ENCODE measurements around the gene OR1J4.

Gene OR1J4

GRCh38 chr9:122518841-122519240, at the start of gene OR1J4:
Gene OR1J4, plus strand, starts transcription at chr9:122519141. Its CDS starts 0 bp downstream, at chr9:122519141.
- Histone ChIP-seq H3K36me3 (ENCODE audit: low read depth) (no peaks in the 10 kb centered on the region), H3K4me3 (ENCODE audit: severe bottlenecking) (no peak within 1 kb of the TSS), H3K9me3 (ENCODE audit: severe bottlenecking) (no peaks in the 10 kb centered on the region), H3K27ac (ENCODE audit: poor library complexity, severe bottlenecking) (no peak within 1 kb of the TSS), H3K4me1 (ENCODE audit: insufficient read depth, poor library complexity, severe bottlenecking) (no peaks in the 10 kb centered on the region), H3K27me3 (ENCODE audit: insufficient read depth, poor library complexity, severe bottlenecking) (peaks cover 7% of the 10 kb centered on the region)
- no peak for ATAC-seq (ENCODE audit: low read depth)
- no peak for DNase-seq (ENCODE audit: low spot score)
- TF ChIP-seq CTCF (IDR thresholded peaks at IDR 0.05; ENCODE audit: poor library complexity, severe bottlenecking) = no peak

- Histone ChIP-seq H3K9me3 (ENCODE audit: severe bottlenecking) (no peaks in the 10 kb centered on the region), H3K36me3 (ENCODE audit: low read depth) (no peaks in the 10 kb centered on the region), H3K4me1 (ENCODE audit: insufficient read depth, poor library complexity, severe bottlenecking) (no peaks in the 10 kb centered on the region), H3K27ac (ENCODE audit: poor library complexity, severe bottlenecking) (no peak overlapping the region), H3K27me3 (ENCODE audit: insufficient read depth, poor library complexity, severe bottlenecking) (no peaks in the 10 kb centered on the region), H3K4me3 (ENCODE audit: severe bottlenecking) (no peak overlapping the region)
- no peak for TF ChIP-seq CTCF (IDR thresholded peaks at IDR 0.05; ENCODE audit: poor library complexity, severe bottlenecking)
- DNase-seq (ENCODE audit: low spot score) (no peak), ATAC-seq (ENCODE audit: low read depth) (no peak)
Observed at GRCh38 chr9:122474561-122474960, 44.4 kb upstream of the OR1J4 start.

- no peak for TF ChIP-seq CTCF (IDR thresholded peaks at IDR 0.05; ENCODE audit: poor library complexity, severe bottlenecking)
- no peak for DNase-seq (ENCODE audit: low spot score)
- ATAC-seq (ENCODE audit: low read depth) = no peak
- Histone ChIP-seq H3K4me3 (ENCODE audit: severe bottlenecking) (no peak overlapping the region), H3K27ac (ENCODE audit: poor library complexity, severe bottlenecking) (no peak overlapping the region), H3K36me3 (ENCODE audit: low read depth) (no peaks in the 10 kb centered on the region), H3K9me3 (ENCODE audit: severe bottlenecking) (no peaks in the 10 kb centered on the region), H3K4me1 (ENCODE audit: insufficient read depth, poor library complexity, severe bottlenecking) (no peaks in the 10 kb centered on the region), H3K27me3 (ENCODE audit: insufficient read depth, poor library complexity, severe bottlenecking) (no peaks in the 10 kb centered on the region)
Observed at GRCh38 chr9:122475717-122476116, 43.2 kb upstream of the OR1J4 start.

- H3K27ac ChIP-seq (ENCODE audit: poor library complexity, severe bottlenecking) = no peak overlapping the region
- TF ChIP-seq CTCF (IDR thresholded peaks at IDR 0.05; ENCODE audit: poor library complexity, severe bottlenecking) = no peak
- DNase-seq (ENCODE audit: low spot score) (no peak), ATAC-seq (ENCODE audit: low read depth) (no peak)
- no peaks in the 10 kb centered on the region for H3K9me3 ChIP-seq (ENCODE audit: severe bottlenecking)
- no peak overlapping the region for H3K4me3 ChIP-seq (ENCODE audit: severe bottlenecking)
- no peaks in the 10 kb centered on the region for H3K36me3 ChIP-seq (ENCODE audit: low read depth)
- no peaks in the 10 kb centered on the region for H3K27me3 ChIP-seq (ENCODE audit: insufficient read depth, poor library complexity, severe bottlenecking)
- no peaks in the 10 kb centered on the region for H3K4me1 ChIP-seq (ENCODE audit: insufficient read depth, poor library complexity, severe bottlenecking)
Observed at GRCh38 chr9:122477346-122477745, 41.6 kb upstream of the OR1J4 start.

GRCh38 chr9:122477826-122478225, 41.1 kb upstream of the OR1J4 start, which contains the start of gene OR1J1:
Gene OR1J1, minus strand, starts transcription at chr9:122477926. Its CDS starts 0 bp downstream, at chr9:122477926.
- ATAC-seq (ENCODE audit: low read depth) (no peak), DNase-seq (ENCODE audit: low spot score) (no peak)
- no peaks in the 10 kb centered on the region for H3K9me3 ChIP-seq (ENCODE audit: severe bottlenecking)
- no peak within 1 kb of the TSS for H3K4me3 ChIP-seq (ENCODE audit: severe bottlenecking)
- no peaks in the 10 kb centered on the region for H3K4me1 ChIP-seq (ENCODE audit: insufficient read depth, poor library complexity, severe bottlenecking)
- no peaks in the 10 kb centered on the region for H3K27me3 ChIP-seq (ENCODE audit: insufficient read depth, poor library complexity, severe bottlenecking)
- TF ChIP-seq CTCF (IDR thresholded peaks at IDR 0.05; ENCODE audit: poor library complexity, severe bottlenecking) = no peak
- H3K36me3 ChIP-seq (ENCODE audit: low read depth) = no peaks in the 10 kb centered on the region
- H3K27ac ChIP-seq (ENCODE audit: poor library complexity, severe bottlenecking) = no peak within 1 kb of the TSS
